G401 (cell line): ENCODE results near the gene KCTD17. TPM values are rescaled to one million over a fixed set of nuclear protein-coding genes. Genes with fewer than 3 reads are reported as not detected.

Experiments used
- DNase-seq: peaks from one replicate; pipeline ENCODE4 v3.0.0-alpha.2; 2015; ENCODE audit warnings: low spot score
- in situ Hi-C: cut with HindIII; loops from 2 replicates; pipeline ENCODE4 v1.10.0; 2016; ENCODE audit warnings: low sequenced_read_pairs, mixed read lengths
- total RNA-seq: library from RNA; depleted of rRNA; stranded (reverse); fragments of >200 nt; shearing (Covaris generic); gene quantifications from 2 replicates; pipeline ENCODE4 v1.2.3, GENCODE V29; 2014

Gene KCTD17
- total RNA-seq, 1 experiment from 2014 or later: 24.9 TPM

DNA sequence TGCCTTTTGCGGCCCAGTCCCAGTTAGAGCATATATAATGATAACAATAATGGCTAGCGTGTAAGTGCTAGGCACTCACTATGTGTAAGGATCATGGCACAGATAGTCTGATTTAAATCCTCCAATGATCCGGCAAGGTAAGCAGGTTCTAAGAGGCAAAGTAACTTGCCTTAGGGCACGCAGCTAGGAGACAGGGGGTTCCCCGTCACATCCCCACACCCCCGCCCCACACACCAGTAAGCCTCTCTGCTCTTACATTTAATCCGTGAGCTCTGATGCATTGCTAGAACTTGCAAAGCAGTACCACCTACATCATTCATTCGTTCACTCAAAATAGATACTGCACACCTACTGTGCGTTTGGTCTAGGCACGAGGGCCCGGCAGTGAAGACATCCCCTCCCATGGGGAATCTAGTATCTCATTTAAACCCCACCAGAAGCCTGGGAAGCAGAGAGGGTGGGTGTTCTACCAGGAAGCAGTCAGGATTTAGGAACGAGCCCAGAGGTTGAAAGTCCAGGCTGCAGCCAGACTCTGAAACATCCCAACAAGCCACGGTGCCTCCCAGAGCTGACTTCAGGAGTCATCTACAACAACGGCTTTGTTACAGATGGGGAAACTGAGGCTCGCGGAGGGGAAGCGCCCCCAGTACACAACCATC lies 37.3 kb downstream of the KCTD17 start:
- in situ Hi-C loops: no loop called here

DNA sequence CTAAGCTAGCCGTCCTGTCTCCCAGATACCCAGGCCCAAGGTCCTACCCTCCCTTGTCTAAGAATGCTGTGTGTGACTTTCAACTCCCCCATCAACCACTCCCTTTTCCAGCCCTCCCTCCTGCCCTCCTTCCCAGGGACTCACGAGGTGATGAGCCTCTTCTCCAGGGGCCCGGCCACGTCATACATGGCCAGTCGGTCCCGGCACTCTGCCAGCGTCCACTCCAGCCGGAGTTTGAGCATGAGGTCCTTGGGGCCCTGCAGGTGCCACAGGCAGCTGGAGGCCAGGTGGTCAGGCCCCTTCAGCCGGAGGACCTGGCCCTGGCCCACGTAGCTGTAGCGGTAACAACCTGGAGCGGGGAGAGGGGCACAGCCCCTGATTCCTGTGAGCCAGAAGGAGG lies 37.9 kb downstream of the KCTD17 start:
- DNase-seq: no peak
- in situ Hi-C loops: no loop called here

More for the DNA sequence above, 37.3 kb downstream of the KCTD17 start:
- DNase-seq: no peak

DNA sequence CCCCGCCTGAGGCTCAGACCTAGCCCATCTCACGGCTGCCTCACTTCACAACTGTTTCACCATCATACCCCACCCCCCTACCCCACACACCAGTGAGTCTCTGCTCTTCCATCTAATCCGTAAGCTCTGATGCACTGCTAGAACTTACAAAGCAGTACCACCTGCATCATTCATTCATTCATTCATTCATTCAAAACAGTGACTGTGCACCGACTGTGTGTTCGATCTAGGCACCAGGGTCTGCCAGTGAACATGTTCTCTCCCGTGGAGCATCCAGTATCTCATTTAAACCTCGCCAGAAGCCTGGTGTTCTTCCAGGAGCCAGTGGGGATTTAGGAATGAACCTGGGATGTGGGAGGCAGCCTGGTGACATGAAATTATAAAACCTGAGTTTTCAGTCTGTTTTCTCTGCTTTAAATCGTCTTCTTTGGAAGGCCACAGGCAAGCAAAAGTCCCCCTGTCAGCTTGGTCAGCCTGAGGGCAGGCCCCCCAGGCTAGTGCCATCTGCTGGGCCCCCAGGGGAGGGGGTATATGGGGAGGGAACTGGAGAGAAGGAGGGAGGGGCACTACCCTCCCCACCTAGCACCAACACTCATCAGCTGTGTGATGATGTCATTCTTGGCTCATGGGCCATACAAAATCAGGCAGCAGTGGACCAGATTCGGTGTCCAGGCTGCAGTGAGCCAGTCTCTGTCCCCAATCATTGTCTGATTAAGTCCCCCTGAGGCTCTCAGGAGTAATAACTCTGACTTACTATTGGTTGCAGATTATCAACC lies 39.6 kb downstream of the KCTD17 start:
- in situ Hi-C loops: no loop called here
- no peak for DNase-seq

DNA sequence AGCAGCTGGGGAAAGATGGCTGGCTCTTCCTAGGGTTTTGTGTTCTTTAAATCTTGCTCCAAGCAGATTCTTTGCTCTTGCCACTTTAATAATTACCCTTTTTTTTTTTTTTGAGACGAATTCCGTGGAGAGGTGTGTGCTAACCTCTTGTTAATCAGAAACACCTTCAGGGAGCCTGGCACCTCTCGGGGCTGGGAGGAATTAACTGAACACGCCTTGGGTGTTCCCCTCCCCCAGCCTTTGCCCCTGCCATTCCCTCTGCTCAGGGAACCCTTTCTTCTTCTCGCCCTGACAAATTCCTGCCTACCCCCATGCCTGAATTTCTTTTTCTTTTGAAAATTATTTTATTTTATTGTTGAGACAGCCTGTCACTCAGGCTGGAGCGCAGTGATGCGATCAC lies 40.5 kb downstream of the KCTD17 start:
- in situ Hi-C loops: no loop called here
- no peak for DNase-seq

DNA sequence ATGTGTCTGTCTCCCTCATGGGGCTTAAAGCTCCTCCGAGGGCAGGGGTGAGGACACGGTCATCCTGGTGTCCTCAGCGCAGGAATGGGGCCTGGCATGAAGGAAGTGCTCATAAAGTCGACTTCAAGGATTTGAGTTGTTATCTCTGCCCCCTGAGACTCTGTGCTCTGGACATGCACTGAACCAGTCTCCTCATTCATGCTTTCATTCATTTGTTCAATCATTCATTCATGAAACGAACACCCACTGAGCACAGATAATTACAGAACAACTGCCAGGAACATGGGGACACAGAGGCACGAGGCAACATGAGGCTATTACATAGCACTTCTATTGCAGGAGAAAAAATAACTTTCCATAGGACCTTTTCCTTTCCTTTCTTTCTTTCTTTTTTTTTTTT lies 41.5 kb downstream of the KCTD17 start:
- in situ Hi-C loops: no loop called here

DNA sequence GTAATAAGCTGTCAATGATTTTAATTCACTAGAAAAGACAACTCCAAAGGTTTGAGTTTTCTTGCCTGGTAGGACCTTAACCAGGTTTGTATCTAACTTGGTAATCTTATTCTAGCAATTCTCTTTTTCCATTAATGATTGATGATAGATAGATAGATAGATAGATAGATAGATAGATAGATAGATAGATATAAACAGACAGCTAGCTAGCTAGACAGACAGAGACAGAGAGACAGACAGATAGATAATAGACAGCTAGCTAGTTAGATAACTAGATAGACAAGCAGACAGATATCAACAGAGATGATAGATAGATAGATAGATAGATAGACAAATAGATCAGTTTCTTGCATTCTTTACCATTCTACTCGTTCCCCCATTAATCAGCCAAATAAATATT lies 42.7 kb downstream of the KCTD17 start:
- in situ Hi-C loops: no loop called here
- DNase-seq: no peak

More for the DNA sequence above, 41.5 kb downstream of the KCTD17 start:
- DNase-seq: no peak

DNA sequence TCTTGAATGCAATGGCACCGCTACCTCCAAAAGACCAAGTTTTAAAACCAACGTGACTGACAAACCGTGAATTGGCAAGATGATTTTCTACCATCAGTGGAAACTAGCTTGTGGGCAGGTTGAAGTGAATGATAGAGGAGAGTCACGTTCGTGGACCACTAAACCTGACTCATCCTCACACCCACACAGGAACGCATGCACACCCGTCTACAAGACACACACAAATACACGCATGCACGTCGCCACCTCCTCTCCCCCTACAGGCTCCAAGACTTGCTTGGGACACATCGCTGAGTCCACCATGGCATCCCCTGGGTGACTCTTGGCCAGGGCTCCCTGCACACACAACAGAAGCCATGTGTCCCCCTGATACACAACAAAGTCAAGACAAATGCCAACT lies 43.6 kb downstream of the KCTD17 start:
- in situ Hi-C loops: no loop called here
- no peak for DNase-seq

DNA sequence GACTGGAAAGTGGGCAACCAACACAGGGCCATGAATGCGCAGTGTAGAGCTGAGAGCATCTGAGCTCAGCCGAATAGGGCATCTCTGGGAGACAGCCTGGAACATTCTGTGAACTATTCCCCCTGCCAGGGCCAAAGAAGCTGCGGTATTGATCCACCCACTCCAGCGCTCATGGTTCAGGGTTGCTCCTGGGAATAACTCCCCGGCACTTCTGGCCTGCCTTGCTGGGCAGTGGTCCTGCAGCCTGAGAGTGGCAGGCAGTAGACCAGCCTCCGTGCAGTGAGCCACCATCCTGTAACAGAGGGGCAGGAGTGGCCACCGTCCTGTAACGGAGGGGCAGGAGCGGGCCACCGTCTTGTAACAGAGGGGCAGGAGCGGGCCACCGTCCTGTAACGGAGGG lies 45.8 kb downstream of the KCTD17 start:
- no peak for DNase-seq
- in situ Hi-C loops: no loop called here

DNA sequence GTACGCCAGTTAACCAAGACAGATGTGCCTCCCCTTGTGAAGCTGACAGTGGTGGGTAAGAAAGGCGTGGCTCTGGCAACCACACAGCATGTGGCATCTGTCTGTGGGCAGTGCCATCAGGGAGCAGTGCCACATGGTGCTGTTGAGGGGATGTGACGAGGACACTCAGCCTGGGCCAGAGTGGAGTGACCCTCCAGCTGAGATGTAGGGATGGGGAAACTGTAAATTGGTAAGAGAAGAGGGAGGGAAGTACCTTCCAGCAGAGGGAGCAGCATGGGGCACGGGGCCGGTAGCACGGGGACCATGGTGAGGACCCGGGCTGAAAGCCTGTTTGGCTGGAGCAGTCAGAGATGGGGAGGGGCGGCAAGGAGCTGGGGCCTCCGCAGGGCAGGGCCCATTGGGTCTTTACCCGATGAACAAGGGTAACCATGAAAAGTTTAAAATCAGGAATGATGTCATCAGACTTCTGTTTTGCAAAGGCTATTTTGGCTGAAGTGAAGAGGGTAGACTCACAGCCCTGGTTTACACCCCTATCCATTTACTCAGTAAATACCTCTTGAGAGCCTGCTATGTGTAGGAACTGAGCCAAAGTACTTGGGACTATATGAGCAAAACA lies 47.5 kb downstream of the KCTD17 start:
- in situ Hi-C loops: no loop called here
- no peak for DNase-seq

DNA sequence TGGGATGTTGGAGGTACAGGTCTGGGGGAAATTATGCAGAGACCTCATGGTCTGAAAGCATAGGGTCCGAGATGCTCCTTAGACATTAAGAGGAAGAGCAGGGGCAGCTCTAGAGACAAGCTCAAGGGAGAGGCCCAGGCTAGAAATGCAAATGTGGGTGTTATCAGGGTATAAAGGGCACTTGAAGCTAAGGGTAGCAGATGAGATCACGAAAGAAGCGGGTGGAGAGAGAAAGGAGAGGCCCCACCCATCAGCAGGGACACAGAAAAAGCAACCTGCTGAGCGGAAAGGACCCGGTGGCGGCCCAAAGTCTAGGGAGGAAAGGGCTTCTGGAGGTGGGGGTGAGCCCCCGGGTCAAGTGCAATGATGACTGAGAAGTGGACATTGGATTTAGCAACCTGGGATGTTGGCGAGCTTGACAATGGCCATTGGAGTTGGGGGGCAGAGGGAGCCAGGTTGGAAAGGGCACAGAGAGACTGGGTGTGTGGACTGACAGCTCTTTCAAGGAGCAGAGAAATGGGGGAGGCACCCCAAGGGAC lies 49.1 kb downstream of the KCTD17 start:
- no peak for DNase-seq
- in situ Hi-C loops: no loop called here

DNA sequence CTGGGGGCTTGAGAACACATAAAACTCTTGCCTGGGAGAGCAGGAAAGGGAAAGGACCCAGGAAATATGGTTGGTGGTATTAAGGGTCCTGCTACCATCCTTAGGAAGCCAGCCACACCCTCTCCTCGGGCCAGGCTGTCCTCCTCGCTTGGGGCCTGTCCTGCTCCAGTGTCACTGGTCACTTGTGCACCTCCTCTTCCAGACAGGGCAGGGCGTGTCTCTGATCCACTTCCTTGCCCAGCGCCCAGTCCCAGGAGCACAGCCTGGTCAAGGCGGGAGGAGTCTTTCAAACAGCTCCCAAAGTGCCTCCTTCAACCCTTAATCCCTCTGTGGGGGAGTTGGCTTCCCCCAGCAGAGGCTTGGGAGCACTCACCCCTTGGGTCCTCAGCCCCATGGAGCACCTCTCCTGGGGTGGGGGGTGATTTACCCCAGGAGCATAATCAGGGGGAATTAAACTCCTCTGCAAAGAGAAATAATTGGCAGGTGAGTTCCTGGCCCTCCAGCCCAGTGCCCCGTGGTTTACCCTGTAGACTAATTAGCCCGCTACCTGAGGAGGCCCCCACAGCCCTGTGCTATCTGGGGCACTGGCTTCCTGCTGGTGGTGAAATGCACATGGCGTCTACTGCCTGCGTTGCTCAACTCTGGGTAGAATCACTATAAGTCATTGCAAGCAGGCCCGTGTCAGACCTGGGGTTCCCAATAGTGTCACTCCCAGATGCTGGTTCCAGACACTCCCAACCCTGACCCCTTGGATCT lies 49.9 kb downstream of the KCTD17 start:
- DNase-seq: no peak
- in situ Hi-C loops: no loop called here

DNA sequence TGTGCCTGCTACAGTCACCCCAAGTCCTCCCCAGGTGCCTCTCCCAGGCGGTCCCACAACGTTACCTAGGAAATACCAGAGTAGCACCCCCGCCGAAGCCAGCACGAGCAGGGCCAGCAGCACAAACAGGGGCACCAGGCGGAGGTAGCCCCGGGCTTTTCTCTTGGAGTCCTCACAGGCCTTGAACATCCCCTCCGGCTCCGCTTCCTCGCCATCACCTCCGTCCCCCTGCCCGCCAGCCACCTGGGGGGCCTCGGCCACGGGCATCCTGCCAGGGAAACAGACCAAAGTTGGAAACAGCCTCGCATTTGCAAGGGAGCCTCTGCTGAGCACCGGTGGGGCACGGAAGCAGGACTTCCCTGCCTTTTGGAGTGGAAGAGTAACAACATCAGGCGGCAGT lies 51.6 kb downstream of the KCTD17 start:
- DNase-seq: no peak
- in situ Hi-C loops: no loop called here

DNA sequence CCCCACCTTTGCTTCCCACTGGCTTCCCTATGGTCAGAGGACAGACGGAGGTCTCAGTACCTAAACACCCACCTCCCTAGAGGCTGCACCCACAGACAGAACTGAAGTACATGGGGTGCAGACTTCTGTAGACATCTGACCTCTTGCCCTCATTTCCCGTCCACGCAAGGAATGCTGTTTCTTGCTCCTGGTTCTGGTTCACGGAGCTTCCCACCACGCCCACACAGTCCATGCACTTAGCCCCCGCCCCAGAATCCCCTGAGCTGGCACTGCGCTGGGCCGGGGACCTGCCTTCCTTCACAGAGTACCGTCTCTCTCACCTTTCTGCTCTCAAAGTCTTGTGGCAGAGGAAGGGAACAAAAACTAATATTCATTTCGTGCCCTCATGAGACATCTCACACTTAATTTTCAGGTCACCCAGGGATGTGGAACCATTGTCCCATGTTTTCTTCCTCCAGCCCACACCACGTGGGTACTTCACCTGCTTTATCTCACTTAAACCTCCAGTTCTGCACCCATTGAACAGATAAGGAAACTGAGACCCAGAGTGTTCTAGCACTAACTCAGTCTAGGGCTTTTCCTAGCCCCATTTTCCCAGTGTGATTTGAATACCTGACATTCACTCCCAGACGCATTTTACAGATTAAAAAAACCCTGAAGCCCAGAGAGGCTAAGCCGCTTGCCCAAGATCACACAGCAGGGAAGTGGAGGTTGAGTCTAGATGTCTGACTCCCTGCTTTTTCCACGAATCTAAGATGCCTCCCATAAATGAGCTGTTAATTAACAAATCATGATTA lies 52.3 kb downstream of the KCTD17 start:
- in situ Hi-C loops: no loop called here
- no peak for DNase-seq

DNA sequence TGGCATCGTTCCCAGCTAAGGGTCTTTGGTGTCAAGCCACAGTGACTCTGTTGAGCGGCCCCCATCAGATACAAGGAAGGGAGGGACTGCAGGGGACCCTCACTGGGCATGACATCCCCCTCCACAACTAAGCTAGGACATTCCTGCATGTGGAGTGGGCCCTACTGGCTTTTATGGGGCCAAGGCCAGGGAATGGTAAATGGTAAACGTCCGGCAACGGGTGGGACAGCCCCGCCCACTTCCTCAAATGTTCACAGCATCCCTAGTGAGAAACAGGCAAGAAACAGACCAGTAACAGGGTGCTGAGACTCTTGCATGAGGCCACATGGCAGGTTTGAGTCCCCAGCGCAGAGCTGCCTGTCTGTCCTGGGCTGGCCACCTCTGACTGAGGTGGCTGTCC lies 53.6 kb downstream of the KCTD17 start:
- in situ Hi-C loops: no loop called here
- DNase-seq: no peak

DNA sequence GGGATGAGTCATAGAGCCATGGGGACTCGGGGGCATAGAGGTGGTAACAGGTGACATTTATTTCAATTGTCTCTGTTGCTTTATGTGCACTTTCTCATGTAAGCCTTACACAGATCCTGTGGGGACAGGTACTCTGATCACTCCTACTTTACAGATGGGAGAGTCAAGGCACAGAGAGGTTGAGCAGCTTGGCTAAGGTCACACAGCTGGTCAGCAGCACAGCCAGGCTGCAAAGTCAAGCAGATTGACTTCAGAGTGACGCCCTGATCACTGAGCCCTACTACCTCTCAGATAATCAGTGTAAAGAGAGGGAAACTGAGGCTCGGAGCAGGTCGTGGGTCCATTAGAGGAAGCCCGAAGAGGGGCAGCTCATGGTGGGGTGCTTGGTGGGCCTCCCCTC lies 54.4 kb downstream of the KCTD17 start:
- DNase-seq: no peak
- in situ Hi-C loops: no loop called here

DNA sequence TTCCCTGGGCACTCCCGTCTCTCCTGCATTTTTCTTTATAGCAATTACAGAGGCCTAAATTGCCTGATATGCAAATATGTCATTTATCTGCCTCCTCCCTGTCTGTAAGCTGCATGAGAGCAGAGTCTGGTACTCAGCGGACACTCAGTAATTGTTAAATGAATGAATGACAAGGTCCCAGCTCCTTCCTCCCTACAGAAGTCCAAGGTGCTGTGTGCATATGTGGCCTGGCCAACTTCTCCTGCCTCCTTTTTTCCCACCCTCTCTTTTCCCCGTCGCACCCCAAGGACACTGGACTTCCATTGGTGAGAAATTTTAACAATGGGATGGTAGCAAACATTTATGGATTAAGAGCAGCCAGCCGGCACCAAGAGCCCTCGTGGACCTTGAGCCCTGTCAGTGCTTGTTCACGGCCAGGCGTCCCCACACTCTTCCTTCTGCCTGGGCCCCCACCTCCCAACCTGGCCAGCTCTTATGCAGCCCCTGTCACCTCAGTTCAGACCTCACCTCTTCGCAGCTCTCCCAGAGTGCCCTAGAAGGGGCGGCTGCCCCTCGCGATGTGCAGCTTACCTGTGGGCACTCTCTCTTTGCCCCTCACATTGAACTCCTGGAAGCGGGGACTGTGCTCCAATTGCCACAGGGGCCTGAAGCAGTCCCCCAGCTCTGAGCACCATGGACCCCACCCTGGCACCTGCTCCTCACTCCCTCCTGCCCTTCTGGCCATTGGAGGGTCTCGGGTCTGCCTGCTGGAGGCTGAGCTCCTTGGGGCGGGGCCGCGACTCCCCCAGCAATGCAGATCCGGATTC lies 56.5 kb downstream of the KCTD17 start:
- DNase-seq: no peak
- in situ Hi-C loops: no loop called here

DNA sequence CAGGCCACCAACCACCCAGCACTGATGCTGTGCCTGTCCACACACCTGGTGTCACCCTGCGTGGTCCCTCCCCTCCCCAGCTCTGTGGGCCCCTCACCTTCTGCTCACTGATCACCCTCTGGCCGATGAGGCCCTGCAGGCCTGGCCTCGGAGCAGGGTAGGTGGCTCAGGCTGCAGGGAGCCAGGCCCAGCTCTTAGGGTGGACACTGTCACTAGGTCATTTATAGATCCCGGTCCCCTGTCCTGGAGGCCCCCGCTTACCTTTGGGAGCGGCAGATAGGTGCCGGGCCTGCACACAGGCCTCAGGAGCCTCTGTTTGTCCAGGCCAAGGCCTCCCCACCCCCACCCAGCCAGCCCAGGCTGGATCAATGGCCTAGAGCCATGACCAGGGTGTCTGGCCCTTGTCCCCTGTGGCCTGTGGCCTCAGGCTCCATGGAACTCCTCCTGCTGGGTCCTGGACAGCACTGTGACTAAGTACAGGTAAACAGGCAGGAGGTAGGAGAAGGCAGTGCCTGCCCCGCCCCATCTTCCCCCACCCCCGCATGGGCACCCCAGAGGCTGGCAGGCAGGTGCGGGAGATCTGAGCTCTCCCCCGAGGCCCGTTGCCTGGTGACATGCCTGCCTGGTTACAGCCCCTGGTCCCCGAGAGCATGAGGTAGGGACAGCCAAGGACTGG lies 57.8 kb downstream of the KCTD17 start, which contains the start of gene TMPRSS6:
Gene TMPRSS6, minus strand, starts transcription at position 472 of the 676 bp plus-strand sequence. CDS start 6,296 bp downstream, outside the sequence.
- in situ Hi-C loops: no loop called here

More for the DNA sequence above, 57.8 kb downstream of the KCTD17 start, which contains the start of gene TMPRSS6:
- DNase-seq: no peak
